Gastrocnemius medialis (tissue), 4 donors: Measurements from ENCODE around the gene RARG. TPM values are rescaled to one million over a fixed set of nuclear protein-coding genes. Genes with fewer than 3 reads are reported as not detected.

Source experiments
- ATAC-seq, 2 donors: fragments of 150-250 bp; one replicate each; pipeline ENCODE4 v1.9.1; 2016
- DNase-seq, 2 donors: peaks; one replicate each; pipeline ENCODE4 v3.0.0-alpha.2; 2019
- H3K27ac ChIP-seq, 4 donors: fragments of 200-600 bp; sonication (generic); 1 replicate in 1 of 4; 2 replicates in 3 of 4; pipeline ENCODE4 v1.5.1; 2016 to 2018; ENCODE audit warnings: mild to moderate bottlenecking in 2 of 4, moderate library complexity in 1 of 4
- H3K27me3 ChIP-seq, 3 donors: fragments of 200-600 bp; sonication (generic) in 2 of 3; 1 replicate in 1 of 3; 2 replicates in 2 of 3; pipeline versions ENCODE4 v1.5.1 to v1.6.0; 2016 to 2019; ENCODE audit warnings: mild to moderate bottlenecking in 1 of 3, moderate library complexity in 1 of 3
- H3K36me3 ChIP-seq, 2 donors: fragments of 200-600 bp; sonication (generic) in 1 of 2; one replicate each; pipeline ENCODE4 v1.5.1; 2017 to 2018
- H3K4me1 ChIP-seq, 2 donors: fragments of 200-600 bp; sonication (generic) in 1 of 2; one replicate each; pipeline ENCODE4 v1.5.1; 2016 to 2017; ENCODE audit warnings: mild to moderate bottlenecking in 2 of 2
- H3K4me3 ChIP-seq, 4 donors: fragments of 200-600 bp; sonication (generic) in 3 of 4; 1 replicate in 1 of 4; 2 replicates in 3 of 4; pipeline ENCODE4 v1.5.1; 2016 to 2019; ENCODE audit warnings: mild to moderate bottlenecking in 2 of 4
- H3K9me3 ChIP-seq, 3 donors: fragments of 200-600 bp; sonication (generic) in 2 of 3; 1 replicate in 1 of 3; 2 replicates in 2 of 3; pipeline ENCODE4 v1.5.1; 2016 to 2019
- CTCF ChIP-seq, 5 experiments: fragments of 450-650 bp in 3 of 5; fragments of 200-600 bp in 2 of 5; sonication (generic) in 2 of 5; IDR thresholded peaks in 4 of 5; conservative IDR thresholded peaks in 1 of 5; 1 replicate in 4 of 5; 2 replicates in 1 of 5; pipeline ENCODE4 v1.5.1; 2016 to 2019; ENCODE audit warnings: antibody characterized with exemption in 5 of 5, mild to moderate bottlenecking in 3 of 5, moderate library complexity in 3 of 5
- POLR2A ChIP-seq, 2 donors: fragments of 450-650 bp; IDR thresholded peaks; one replicate each; pipeline ENCODE4 v1.6.1; 2017; ENCODE audit warnings: antibody characterized with exemption in 2 of 2, mild to moderate bottlenecking in 2 of 2, moderate library complexity in 2 of 2
- in situ Hi-C, 4 donors: fragments of 200-750 bp; cut with MboI; loops; one replicate each; pipeline versions ENCODE4 v1.15.0 to v1.8.0; 2017; ENCODE audit warnings: low sequenced_read_pairs in 4 of 4
- intact Hi-C: fragments of 100-400 bp; cut with DNase I; formaldehyde crosslinking; loops from one replicate; pipeline ENCODE4 v1.15.1; 2023; ENCODE audit warnings: low total_unique reads
- total RNA-seq, 4 donors: library from RNA; depleted of rRNA; stranded (reverse); fragments of >200 nt; gene quantifications; one replicate each; pipeline versions ENCODE4 v1.1.0 to v1.2.3, GENCODE V29; 2016

Gene RARG
- total RNA-seq, 4 donors from 2014 or later = 4.2 to 5.8 (median 4.9) TPM

- no peak for DNase-seq
- H3K36me3 ChIP-seq = no peaks in the 10 kb centered on the region
- in situ Hi-C loops (no loop called here), intact Hi-C loops (no loop called here)
- ATAC-seq = no peak
- no peaks in the 10 kb centered on the region for H3K9me3 ChIP-seq
- H3K27me3 ChIP-seq = no peaks in the 10 kb centered on the region
- no peaks in the 10 kb centered on the region for H3K4me1 ChIP-seq
- H3K27ac ChIP-seq = no peak overlapping the region
- TF ChIP-seq POLR2A (IDR thresholded peaks at IDR 0.05) (no peak), CTCF (IDR thresholded peaks at IDR 0.05 in 4 of 5, conservative IDR thresholded peaks at IDR 0.05 in 1 of 5) (no peak)
- no peak overlapping the region for H3K4me3 ChIP-seq
These were observed 44.5 kb upstream of the RARG start for GRCh38 chr12:53276511-53276910.

GRCh38 chr12:53274445-53274844 lies 42.4 kb upstream of the RARG start:
- TF ChIP-seq POLR2A (IDR thresholded peaks at IDR 0.05) (no peak), CTCF (IDR thresholded peaks at IDR 0.05 in 4 of 5, conservative IDR thresholded peaks at IDR 0.05 in 1 of 5) (no peak)
- no peaks in the 10 kb centered on the region for H3K9me3 ChIP-seq
- in situ Hi-C loops = no loop called here

GRCh38 chr12:53268630-53269562 lies 36.9 kb upstream of the RARG start:
- no peak for DNase-seq
- intact Hi-C loops (loop anchor here (1.0 kb wide), 2 partner anchors 17 to 56 kb away; a partner anchor contains a TSS), in situ Hi-C loops (no loop called here)
- no peak for ATAC-seq
- Histone ChIP-seq H3K36me3 (no peaks in the 10 kb centered on the region), H3K27me3 (no peaks in the 10 kb centered on the region), H3K27ac (peak overlapping the region in 1 of 4 donors; percentile 61), H3K4me1 (peaks cover 6 to 7% of the 10 kb centered on the region in 2 donors), H3K9me3 (no peaks in the 10 kb centered on the region), H3K4me3 (peak overlapping the region; percentile 64 to 77 (median 72))
- TF ChIP-seq CTCF (IDR thresholded peaks at IDR 0.05 in 4 of 5, conservative IDR thresholded peaks at IDR 0.05 in 1 of 5) (no peak), POLR2A (IDR thresholded peaks at IDR 0.05) (no peak)

More at GRCh38 chr12:53274445-53274844, 42.4 kb upstream of the RARG start:
- intact Hi-C loops = no loop called here
- DNase-seq (no peak), ATAC-seq (no peak)
- Histone ChIP-seq H3K4me3 (no peak overlapping the region), H3K27ac (no peak overlapping the region), H3K4me1 (no peaks in the 10 kb centered on the region), H3K27me3 (no peaks in the 10 kb centered on the region), H3K36me3 (no peaks in the 10 kb centered on the region)

- peak; percentile 84 to 88 for ATAC-seq
- H3K27ac ChIP-seq = peak within 1 kb of the TSS in 3 of 4 donors; percentile 61 to 68 (median 64)
- no peaks in the 10 kb centered on the region for H3K9me3 ChIP-seq
- in situ Hi-C loops = no loop called here
- no peaks in the 10 kb centered on the region for H3K27me3 ChIP-seq
- H3K4me3 ChIP-seq = peak within 1 kb of the TSS; percentile 64 to 77 (median 72)
- TF ChIP-seq POLR2A (IDR thresholded peaks at IDR 0.05) = no peak
- TF ChIP-seq CTCF (IDR thresholded peaks at IDR 0.05 in 4 of 5, conservative IDR thresholded peaks at IDR 0.05 in 1 of 5) = peak in 3 of 5 experiments; percentile 21 to 41 (median 36)
- intact Hi-C loops = loop anchor here (1.0 kb wide), 2 partner anchors 16 to 55 kb away; a partner anchor contains a TSS
- peak; percentile 16 to 47 for DNase-seq
- H3K36me3 ChIP-seq = no peaks in the 10 kb centered on the region
- peaks cover 6 to 7% of the 10 kb centered on the region in 2 donors for H3K4me1 ChIP-seq
These were observed 36.1 kb upstream of the RARG start, which contains the start of gene ESPL1 for GRCh38 chr12:53267999-53268629. TSS of gene ESPL1 (plus strand) at chr12:53268299. CDS start at chr12:53268767, 468 bp downstream.
